Stimulated activated CD4-positive, alpha-beta T cell treated with anti-CD3 and anti-CD28 coated beads, TNF-alpha, amount 100 ng/mL, for 4 hours (primary cell): Measurements from ENCODE around the gene ERVK3-1.
"Not testable (repeated sequence)": the region's sequence is repeated elsewhere in the genome, so short reads cannot be mapped to it uniquely, and the experiment has no call there.

Source experiments
- DNase-seq, 3 experiments: peaks; one replicate each; pipeline ENCODE4 v3.0.0-alpha.2; 2020; ENCODE audit warnings: low read depth in 3 of 3

Gene ERVK3-1

DNA sequence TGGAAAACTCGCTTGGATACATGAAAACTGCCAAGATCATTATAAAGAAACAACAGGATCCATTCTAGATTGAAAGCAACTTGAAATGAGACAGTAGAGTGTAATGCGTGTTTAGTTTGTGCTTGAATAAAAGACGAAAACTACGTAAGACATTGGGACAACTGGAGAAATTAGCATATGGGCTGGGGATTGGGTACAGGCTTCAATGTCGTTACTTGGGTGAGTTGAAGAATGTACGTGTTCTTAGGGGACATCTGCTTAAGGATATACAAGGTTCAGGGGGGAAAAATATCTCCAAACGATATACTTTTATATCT, 471 bp upstream of the ERVK3-1 start:
- no peak for DNase-seq

DNA sequence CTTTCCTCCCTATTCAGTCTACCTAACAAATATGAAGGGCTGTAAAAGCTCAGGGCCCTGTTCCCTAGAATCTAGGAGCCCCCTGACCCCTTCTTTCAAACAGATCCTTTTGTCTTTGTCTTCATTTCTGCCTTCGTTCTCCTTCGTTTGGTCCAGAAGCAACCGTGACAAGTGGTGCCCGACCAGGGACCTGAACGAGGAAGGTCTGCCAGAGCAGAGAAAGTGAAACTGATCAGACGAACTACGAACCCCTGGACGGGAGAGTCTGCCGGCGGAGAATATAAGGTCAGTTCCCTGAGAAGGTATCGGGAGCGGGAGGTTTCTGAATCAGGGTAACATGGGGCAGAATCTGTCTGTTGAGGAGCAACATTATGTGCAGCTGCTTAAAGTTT, 751 bp downstream of the ERVK3-1 start:
- no peak for DNase-seq

GRCh38 chr19:58307736-58308135, 2.6 kb downstream of the ERVK3-1 start:
- DNase-seq, result no peak

GRCh38 chr19:58310685-58311084, 5.5 kb downstream of the ERVK3-1 start:
- not testable (repeated sequence) for DNase-seq

DNA sequence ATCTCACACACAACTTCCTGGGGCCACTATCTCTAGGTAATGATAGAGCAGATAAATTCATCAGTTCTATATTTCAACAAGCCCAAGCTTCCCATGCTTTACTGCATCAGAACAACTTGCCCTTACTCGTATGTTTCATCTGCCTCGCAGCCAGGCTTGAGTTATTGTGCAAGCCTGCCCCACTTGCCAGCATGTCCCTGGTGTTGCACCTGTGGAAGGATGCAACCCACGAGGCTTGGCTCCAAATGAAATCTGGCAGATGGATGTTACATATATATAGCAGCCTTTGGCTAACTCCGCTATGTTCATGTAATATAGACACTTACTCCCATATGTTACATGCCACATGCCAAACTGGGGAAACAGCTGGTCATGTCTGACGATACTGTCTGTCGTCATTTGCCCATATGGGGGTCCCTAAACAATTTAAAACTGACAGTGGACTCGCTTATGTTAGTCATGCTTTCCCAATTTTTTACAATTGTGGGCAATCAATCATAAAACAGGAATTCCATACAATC, 6.2 kb downstream of the ERVK3-1 start:
- no peak for DNase-seq

DNA sequence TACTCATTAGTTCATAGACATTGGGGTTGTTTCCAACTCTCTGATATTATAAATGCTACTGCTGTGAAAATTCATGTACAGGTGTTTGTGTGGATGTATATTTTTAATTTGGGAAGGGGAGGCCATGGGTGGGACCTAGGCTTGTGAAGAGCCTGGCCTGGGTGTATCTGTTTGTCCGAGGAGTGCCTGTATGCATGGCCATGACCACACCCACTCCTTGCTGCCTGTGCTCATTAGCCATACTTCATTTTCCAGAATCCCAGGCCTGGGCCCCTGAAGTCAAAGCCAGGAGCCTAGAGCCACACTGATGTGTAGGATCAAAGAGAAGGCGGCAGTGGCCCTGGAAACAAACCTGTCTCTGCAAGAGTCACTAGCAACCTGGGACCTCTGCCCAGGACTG, 10.4 kb downstream of the ERVK3-1 start:
- no peak for DNase-seq

DNA sequence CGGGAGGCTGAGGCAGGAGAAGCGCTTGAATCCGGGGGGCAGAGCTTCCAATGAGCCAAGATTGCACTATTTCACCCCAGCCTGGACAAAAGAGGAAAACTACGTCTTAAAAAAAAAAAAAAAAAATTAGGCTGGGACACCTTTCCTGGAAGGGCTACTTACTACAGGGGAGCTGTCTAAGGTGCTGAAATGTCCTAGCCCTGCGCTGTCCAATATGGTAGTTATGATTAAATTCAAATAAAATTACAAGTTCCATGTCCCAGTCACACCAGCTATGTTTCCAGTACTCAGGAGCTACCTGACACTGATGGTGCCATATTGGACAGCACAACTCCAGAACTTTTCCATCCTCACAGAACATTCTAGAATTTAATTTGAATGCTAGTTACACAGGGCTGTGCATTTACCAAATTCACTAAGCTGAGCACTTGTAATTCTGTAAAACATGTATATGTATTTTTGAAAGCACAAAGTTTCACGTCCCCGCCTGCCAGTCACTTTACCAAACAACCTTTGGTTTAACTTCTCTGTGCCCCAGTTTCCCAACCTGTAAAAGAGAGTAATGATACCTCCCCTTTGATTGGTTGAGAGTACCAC, 12.4 kb downstream of the ERVK3-1 start:
- DNase-seq, result no peak

DNA sequence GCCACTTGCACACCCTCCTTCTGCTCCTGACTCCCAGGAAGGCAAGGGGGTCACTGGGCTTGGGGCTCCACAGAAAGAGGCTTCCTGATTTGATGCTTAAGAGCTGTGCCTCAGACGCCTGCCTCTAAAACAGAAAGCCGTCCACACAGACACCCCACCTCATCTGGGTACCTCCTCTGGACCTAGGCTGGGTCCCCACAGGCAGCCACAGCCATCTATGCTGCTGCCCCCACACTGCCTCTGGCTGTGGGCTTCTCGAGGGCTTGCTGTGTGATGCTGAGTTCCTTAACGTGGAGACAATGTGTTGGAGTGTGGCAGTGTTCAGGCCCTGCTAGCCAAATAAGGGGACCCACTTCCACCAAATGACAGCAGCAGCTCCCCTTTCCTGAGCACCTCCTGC, 13.1 kb downstream of the ERVK3-1 start:
- no peak for DNase-seq

- no peak for DNase-seq
Measured at GRCh38 chr19:58319241-58319640, 14.1 kb downstream of the ERVK3-1 start.

DNA sequence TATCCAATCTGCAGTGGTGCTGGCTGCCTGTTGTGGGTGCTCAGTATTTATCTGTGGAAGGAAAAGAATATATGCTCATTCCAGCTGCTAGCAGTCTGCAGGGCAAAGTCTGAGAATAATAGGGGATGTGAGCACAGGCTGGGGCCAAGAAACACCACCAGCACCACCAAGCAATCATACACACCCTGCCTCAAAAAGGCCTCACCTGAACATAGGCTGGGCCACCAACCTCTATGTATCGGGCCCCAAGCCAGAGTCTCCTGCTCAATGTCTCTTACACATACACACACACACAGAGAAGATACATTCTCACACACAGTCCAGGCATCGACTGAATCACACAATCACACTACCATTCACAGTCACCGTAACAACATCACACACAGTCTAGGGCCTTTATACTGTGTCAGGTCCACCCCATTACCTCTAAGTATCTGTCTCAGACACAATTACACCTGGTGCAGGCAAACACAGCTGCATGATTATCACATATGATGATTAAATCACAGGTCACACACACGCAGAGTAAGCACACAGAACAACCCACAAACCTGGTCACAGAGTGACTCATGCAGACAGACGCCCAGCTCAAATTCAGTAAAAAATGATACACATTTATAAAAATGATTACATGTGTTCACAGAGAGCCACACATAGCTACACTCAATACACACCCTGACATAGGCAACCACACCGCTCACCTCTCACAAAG, 20.3 kb downstream of the ERVK3-1 start:
- DNase-seq, result no peak

DNA sequence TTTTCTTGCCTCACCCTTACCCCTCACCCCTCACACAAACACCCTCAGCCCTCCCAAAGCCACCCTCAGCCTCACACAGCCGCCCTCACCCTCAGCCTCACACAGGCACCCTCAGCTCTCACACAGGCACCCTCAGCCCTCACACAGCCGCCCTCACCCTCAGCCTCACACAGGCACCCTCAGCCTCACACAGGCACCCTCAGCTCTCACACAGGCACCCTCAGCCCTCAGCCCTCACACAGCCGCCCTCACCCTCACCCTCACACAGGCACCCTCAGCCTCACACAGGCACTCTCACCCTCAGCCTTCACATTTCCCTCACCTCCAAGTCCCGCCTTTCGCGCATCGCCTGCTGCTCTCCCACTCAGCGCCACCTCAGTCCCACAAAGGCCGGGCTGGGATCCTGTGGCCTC, 21.3 kb downstream of the ERVK3-1 start:
- DNase-seq, result no peak

GRCh38 chr19:58326914-58327726, 21.9 kb downstream of the ERVK3-1 start, which contains the start of gene ZSCAN22:
TSS of gene ZSCAN22 (plus strand) at chr19:58326994. CDS start at chr19:58334803, 7,809 bp downstream.
- peak; percentile 72 to 84 (median 72) for DNase-seq

DNA sequence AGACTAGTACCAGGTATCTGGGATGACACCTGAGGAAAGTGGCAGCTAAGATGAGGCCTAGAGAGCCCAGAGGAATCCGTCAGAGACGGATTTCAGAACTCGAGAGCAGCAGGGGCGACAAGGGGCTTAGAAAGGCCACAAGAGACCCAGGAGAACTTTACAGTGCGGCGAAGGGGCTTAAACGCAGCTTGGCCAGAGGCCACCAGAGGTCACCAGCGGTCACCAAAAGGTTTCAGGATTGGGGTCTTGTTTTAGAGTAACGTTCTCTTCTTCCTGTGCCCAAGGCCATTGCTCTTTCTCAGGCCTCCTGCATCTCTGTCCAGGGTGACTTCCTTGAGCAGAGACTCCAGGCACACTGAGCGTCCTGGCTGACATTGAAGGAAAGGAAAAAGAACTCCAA, 23.8 kb downstream of the ERVK3-1 start:
- no peak for DNase-seq

- DNase-seq, result no peak
Measured at GRCh38 chr19:58330458-58330857, 25.3 kb downstream of the ERVK3-1 start.

DNA sequence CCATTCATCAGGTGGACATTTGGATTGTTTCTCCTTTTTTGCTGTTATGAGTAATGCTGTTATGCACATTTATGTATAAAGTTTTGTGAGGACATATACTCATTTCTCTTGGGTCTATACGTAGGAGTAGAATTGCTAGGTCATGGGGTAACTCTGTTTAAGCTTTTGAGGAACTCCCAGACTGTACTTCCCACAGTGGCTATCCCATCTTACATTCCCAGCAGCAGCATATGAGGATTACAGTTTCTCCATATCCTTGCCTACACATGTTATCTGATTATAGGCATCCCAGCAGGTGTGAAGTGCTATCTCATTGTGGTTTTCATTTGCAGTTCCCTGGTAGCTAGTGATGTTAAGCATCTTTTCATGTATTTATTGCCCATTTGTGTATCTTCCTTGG, 27.5 kb downstream of the ERVK3-1 start:
- no peak for DNase-seq

- DNase-seq, result no peak
Measured at GRCh38 chr19:58334691-58335249, 29.6 kb downstream of the ERVK3-1 start.

GRCh38 chr19:58335630-58336029, 30.5 kb downstream of the ERVK3-1 start:
- DNase-seq, result no peak

- DNase-seq, result no peak
Measured at GRCh38 chr19:58336216-58336615, 31.0 kb downstream of the ERVK3-1 start.

GRCh38 chr19:58336820-58337219, 31.6 kb downstream of the ERVK3-1 start:
- DNase-seq, result no peak

DNA sequence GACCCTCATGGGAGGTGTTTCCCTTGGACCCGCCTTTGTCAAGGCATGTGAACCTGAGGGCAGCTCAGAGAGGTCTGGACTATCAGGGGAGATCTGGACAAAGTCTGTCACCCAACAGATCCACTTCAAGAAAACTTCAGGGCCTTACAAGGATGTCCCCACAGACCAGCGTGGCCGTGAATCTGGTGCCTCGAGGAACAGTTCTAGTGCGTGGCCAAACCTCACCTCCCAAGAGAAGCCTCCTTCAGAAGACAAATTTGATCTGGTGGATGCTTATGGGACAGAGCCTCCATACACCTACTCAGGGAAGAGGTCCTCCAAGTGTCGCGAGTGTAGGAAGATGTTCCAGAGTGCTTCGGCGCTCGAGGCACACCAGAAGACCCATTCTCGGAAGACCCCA, 33.2 kb downstream of the ERVK3-1 start:
- DNase-seq, result no peak

DNA sequence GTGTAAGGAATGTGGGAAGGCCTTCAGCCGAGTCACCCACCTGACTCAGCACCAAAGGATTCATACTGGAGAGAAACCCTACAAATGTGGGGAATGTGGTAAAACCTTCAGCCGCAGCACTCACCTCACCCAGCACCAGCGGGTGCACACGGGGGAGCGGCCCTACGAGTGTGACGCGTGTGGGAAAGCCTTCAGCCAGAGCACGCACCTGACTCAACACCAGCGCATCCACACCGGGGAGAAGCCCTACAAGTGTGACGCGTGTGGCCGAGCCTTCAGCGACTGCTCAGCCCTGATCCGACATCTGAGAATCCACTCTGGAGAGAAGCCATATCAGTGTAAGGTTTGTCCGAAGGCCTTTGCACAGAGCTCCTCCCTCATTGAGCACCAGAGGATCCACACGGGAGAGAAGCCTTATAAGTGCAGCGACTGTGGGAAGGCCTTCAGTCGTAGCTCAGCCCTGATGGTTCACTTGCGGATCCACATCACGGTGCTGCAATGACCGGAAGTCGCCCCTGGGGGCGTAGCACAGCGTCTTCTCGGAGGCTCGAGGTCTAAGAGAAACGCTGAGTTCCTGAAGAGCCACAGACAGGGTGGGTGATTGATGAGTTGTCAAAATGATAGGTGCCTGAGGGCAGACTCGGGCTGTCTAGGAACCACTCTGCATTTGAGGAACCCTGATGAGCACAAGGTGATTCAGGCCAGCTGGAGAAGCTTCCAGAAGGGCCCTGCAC, 33.8 kb downstream of the ERVK3-1 start:
- DNase-seq, result no peak

GRCh38 chr19:58345558-58345957, 40.4 kb downstream of the ERVK3-1 start:
- no peak for DNase-seq
